ENCODE data around the gene HS6ST2. TPM values are rescaled to one million over a fixed set of nuclear protein-coding genes. Genes with fewer than 3 reads are reported as not detected.

The HS6ST2 gene
- 0.92 TPM for total RNA-seq
- long read RNA-seq, result 0 reads

GRCh38 chrX:132958091-132958703 lies at the start of gene HS6ST2:
Gene HS6ST2 (minus strand): TSS chrX:132958629.
- ATAC-seq (peak; percentile 46 to 70), DNase-seq (no peak)
- peak within 1 kb of the TSS; percentile 48 for H3K4me3 ChIP-seq
- no peaks in the 10 kb centered on the region for H3K9me3 ChIP-seq
- peaks cover 36% of the 10 kb centered on the region for H3K27me3 ChIP-seq (ENCODE audit: low read depth)
- no peak within 1 kb of the TSS for H3K27ac ChIP-seq
- no peak for TF ChIP-seq CTCF (IDR thresholded peaks at IDR 0.05)
- no peaks in the 10 kb centered on the region for H3K36me3 ChIP-seq
- no peaks in the 10 kb centered on the region for H3K4me1 ChIP-seq
- intact Hi-C loops (cut with DNase I), result no loop called here

- Histone ChIP-seq H3K9me3 (no peaks in the 10 kb centered on the region), H3K27ac (no peak overlapping the region), H3K4me1 (no peaks in the 10 kb centered on the region), H3K36me3 (no peaks in the 10 kb centered on the region), H3K4me3 (no peak overlapping the region), H3K27me3 (ENCODE audit: low read depth) (no peaks in the 10 kb centered on the region)
- no peak for TF ChIP-seq CTCF (IDR thresholded peaks at IDR 0.05)
- DNase-seq (no peak), ATAC-seq (no peak)
- intact Hi-C loops (cut with DNase I), result no loop called here
Observed at GRCh38 chrX:133007458-133007857, 49.0 kb upstream of the HS6ST2 start.

GRCh38 chrX:133005616-133006015 lies 47.2 kb upstream of the HS6ST2 start:
- Histone ChIP-seq H3K27me3 (ENCODE audit: low read depth) (no peaks in the 10 kb centered on the region), H3K9me3 (no peaks in the 10 kb centered on the region), H3K36me3 (no peaks in the 10 kb centered on the region), H3K27ac (no peak overlapping the region), H3K4me3 (no peak overlapping the region), H3K4me1 (no peaks in the 10 kb centered on the region)
- DNase-seq (no peak), ATAC-seq (no peak)
- no peak for TF ChIP-seq CTCF (IDR thresholded peaks at IDR 0.05)
- intact Hi-C loops (cut with DNase I), result no loop called here

GRCh38 chrX:133005042-133005441 lies 46.6 kb upstream of the HS6ST2 start:
- Histone ChIP-seq H3K4me1 (no peaks in the 10 kb centered on the region), H3K27me3 (ENCODE audit: low read depth) (no peaks in the 10 kb centered on the region), H3K9me3 (no peaks in the 10 kb centered on the region), H3K27ac (no peak overlapping the region), H3K4me3 (no peak overlapping the region), H3K36me3 (no peaks in the 10 kb centered on the region)
- DNase-seq (no peak), ATAC-seq (peak in 1 of 2 donors; percentile 32)
- intact Hi-C loops (cut with DNase I), result no loop called here
- TF ChIP-seq CTCF (IDR thresholded peaks at IDR 0.05), result peak; percentile 45

- H3K9me3 ChIP-seq, result no peaks in the 10 kb centered on the region
- no peak for DNase-seq
- no peak for TF ChIP-seq CTCF (IDR thresholded peaks at IDR 0.05)
- H3K4me1 ChIP-seq, result no peaks in the 10 kb centered on the region
- H3K27ac ChIP-seq, result no peak overlapping the region
- intact Hi-C loops (cut with DNase I), result no loop called here
- no peaks in the 10 kb centered on the region for H3K27me3 ChIP-seq (ENCODE audit: low read depth)
- H3K36me3 ChIP-seq, result no peaks in the 10 kb centered on the region
- no peak for ATAC-seq
- no peak overlapping the region for H3K4me3 ChIP-seq
Observed at GRCh38 chrX:132999209-132999608, 40.8 kb upstream of the HS6ST2 start.
